HG03097 (cell line): ENCODE results near the gene EIF4E1B.

ENCODE experiments used
- ATAC-seq: cut with Tn5 transposase; IDR thresholded peaks from one replicate; pipeline ENCODE4 v1.9.1; 2021; ENCODE audit not compliant: unreplicated experiment, low FRiP score

EIF4E1B gene

GRCh38 chr5:176603091-176603490, 27.4 kb upstream of the EIF4E1B start:
- no peak for ATAC-seq

- no peak for ATAC-seq
These were observed 24.4 kb upstream of the EIF4E1B start for GRCh38 chr5:176606032-176606431.

- no peak for ATAC-seq
These were observed 23.6 kb upstream of the EIF4E1B start for GRCh38 chr5:176606875-176607274.

GRCh38 chr5:176608142-176608705, 22.3 kb upstream of the EIF4E1B start:
- ATAC-seq = no peak

GRCh38 chr5:176608937-176609723, 21.3 kb upstream of the EIF4E1B start:
- ATAC-seq = no peak

- peak; percentile 63 for ATAC-seq
These were observed 20.6 kb upstream of the EIF4E1B start, which contains the start of gene GPRIN1 for GRCh38 chr5:176609724-176610434. GPRIN1 (minus strand) TSS chr5:176610156; CDS start chr5:176599834, 10,322 bp downstream.

- no peak for ATAC-seq
These were observed 20.1 kb upstream of the EIF4E1B start for GRCh38 chr5:176610435-176610773.

- no peak for ATAC-seq
These were observed 19.0 kb upstream of the EIF4E1B start for GRCh38 chr5:176611435-176611834.

GRCh38 chr5:176612008-176612407, 18.5 kb upstream of the EIF4E1B start:
- ATAC-seq = no peak

- no peak for ATAC-seq
These were observed 17.6 kb upstream of the EIF4E1B start for GRCh38 chr5:176612855-176613254.

GRCh38 chr5:176614805-176615478, 15.5 kb upstream of the EIF4E1B start:
- ATAC-seq = no peak

- no peak for ATAC-seq
These were observed 14.0 kb upstream of the EIF4E1B start for GRCh38 chr5:176616511-176616910.

- ATAC-seq = no peak
These were observed 11.7 kb upstream of the EIF4E1B start for GRCh38 chr5:176618783-176619182.

- ATAC-seq = no peak
These were observed 11.3 kb upstream of the EIF4E1B start for GRCh38 chr5:176619203-176619568.

GRCh38 chr5:176619569-176620332, 10.7 kb upstream of the EIF4E1B start:
- ATAC-seq = no peak

GRCh38 chr5:176620333-176620981, 10.0 kb upstream of the EIF4E1B start:
- ATAC-seq = no peak

GRCh38 chr5:176621661-176622079, 8.8 kb upstream of the EIF4E1B start:
- ATAC-seq = no peak

GRCh38 chr5:176624142-176624541, 6.3 kb upstream of the EIF4E1B start:
- no peak for ATAC-seq

GRCh38 chr5:176624938-176625337, 5.5 kb upstream of the EIF4E1B start:
- no peak for ATAC-seq

GRCh38 chr5:176625512-176625911, 5.0 kb upstream of the EIF4E1B start:
- no peak for ATAC-seq
